Activated naive CD4-positive, alpha-beta T cell treated with anti-CD3 and anti-CD28 coated beads, Interleukin-2, amount 10 ng/mL, durations not matched to agents 7 days and 5 days (primary cell): ENCODE data around the gene CAPN9.
"Not testable (repeated sequence)": the region's sequence is repeated elsewhere in the genome, so short reads cannot be mapped to it uniquely, and the experiment has no call there.

Experiments used
- CTCF ChIA-PET: fragments of 350-600 bp; sonication (Branson Sonifier 250); formaldehyde crosslinking; loops from one replicate; lab custom pipeline; 2021; ENCODE audit warnings: antibody characterized with exemption; lab: Charles Lee
- DNase-seq: peaks from one replicate; pipeline ENCODE4 v3.0.0-alpha.2; 2020
- H3K27ac Mint-ChIP-seq: one replicate; pipeline ENCODE4 v1.8.0; 2021; ENCODE audit warnings: mild to moderate bottlenecking, moderate library complexity, mixed read lengths
- H3K27me3 Mint-ChIP-seq: one replicate; pipeline ENCODE4 v1.8.0; 2021; ENCODE audit warnings: mild to moderate bottlenecking, mixed read lengths
- H3K36me3 Mint-ChIP-seq: one replicate; pipeline ENCODE4 v1.8.0; 2021; ENCODE audit warnings: mixed read lengths
- H3K4me1 Mint-ChIP-seq: one replicate; pipeline ENCODE4 v1.8.0; 2021; ENCODE audit warnings: mixed read lengths
- H3K4me3 Mint-ChIP-seq: one replicate; pipeline ENCODE4 v1.8.0; 2021; ENCODE audit warnings: mild to moderate bottlenecking, moderate library complexity, mixed read lengths
- H3K9me3 Mint-ChIP-seq: one replicate; pipeline ENCODE4 v1.8.0; 2021; ENCODE audit warnings: mixed read lengths

Gene CAPN9

DNA sequence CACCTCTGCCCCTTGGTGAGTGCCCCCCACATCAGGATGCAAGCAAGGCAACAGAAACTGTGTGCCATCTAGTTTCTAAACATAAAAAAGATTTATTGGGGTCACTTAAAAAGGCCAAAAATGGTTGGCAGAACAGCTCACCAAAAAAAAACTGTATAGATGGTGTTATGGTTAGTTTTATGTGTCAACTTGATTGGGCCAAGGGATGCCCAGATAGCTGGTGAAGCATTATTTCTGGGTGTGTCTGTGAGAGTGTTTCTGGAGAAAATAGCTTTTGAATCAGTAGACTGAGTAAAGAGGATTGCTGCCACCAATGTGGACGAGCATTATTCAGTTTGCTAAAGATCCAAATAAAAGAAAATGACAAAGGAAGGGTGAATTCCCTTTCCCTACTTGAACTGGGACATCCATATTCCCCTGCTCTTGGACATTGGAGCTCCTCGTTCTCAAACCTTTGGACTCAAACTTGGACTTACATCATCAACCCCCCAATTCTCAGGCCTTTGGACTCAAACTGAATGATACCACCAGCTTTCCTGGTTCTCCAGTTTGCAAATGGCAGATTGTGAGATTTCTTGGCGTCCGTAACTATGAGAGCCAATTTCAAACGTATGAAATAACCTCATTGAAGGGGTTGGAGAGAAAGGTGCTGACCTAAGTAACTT, 16.9 kb downstream of the CAPN9 start:
- H3K27me3 Mint-ChIP-seq: peaks cover 3% of the 10 kb centered on the region
- CTCF ChIA-PET: no interaction called here
- no peak overlapping the region for H3K4me3 Mint-ChIP-seq
- H3K36me3 Mint-ChIP-seq: no peaks in the 10 kb centered on the region
- DNase-seq: no peak
- no peak overlapping the region for H3K27ac Mint-ChIP-seq
- H3K9me3 Mint-ChIP-seq: no peaks in the 10 kb centered on the region
- no peaks in the 10 kb centered on the region for H3K4me1 Mint-ChIP-seq

DNA sequence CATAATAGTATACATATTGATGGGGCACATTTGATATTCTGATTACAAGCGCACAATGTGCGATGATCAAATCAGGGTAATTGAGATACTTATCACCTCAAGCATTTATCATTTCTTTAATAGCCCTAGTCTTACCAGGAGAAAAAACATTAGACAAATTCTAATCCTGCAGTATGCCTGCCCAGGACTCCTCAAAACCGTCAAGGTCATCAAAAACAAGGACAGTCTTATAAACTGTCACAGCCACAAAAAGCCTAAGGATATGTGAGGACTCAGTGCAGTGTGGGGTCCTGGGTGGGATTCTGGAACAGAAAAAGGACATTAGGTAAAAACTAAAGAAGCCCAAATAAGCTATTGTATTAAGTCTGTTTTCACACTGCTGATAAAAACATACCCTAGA, 19.1 kb downstream of the CAPN9 start:
- no peaks in the 10 kb centered on the region for H3K4me1 Mint-ChIP-seq
- no peaks in the 10 kb centered on the region for H3K9me3 Mint-ChIP-seq
- H3K27ac Mint-ChIP-seq: no peak overlapping the region
- H3K4me3 Mint-ChIP-seq: no peak overlapping the region
- no peaks in the 10 kb centered on the region for H3K36me3 Mint-ChIP-seq
- CTCF ChIA-PET: no interaction called here
- DNase-seq: no peak
- no peaks in the 10 kb centered on the region for H3K27me3 Mint-ChIP-seq

DNA sequence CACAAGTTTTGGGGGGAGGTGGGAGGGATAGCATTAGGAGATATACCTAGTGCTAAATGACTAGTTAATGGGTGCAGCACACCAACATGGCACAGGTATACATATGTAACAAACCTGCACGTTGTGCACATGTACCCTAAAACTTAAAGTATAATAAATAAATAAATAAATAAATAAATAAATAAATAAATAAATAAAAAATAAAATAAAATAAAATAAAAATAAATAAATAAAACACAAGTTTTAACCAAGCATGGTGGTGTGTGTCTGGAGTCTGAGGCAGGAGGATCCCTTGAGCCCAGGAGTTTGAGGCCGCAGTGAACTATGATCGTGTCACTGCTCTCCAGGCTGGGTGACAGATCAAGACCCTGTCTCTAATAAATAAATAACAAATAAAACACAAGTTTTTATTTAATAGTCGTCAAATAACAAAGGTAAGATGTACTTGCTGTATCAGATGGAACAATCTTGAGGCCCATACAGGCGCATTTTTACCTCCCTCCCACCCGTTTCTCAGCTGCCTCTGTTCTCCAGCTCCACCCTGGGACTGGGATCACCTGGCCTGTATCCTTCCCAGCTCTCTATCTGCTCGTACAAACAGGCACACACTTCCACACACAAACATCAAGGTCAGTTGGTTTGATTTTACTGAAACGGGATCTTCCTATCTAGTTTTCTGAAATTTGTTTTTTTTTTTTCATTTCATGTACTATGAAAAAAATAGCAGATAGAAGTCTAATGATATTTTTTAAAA, 20.8 kb downstream of the CAPN9 start:
- H3K4me1 Mint-ChIP-seq, H3K27me3 Mint-ChIP-seq, CTCF ChIA-PET, DNase-seq, H3K36me3 Mint-ChIP-seq, H3K4me3 Mint-ChIP-seq, H3K9me3 Mint-ChIP-seq, H3K27ac Mint-ChIP-seq: not testable (repeated sequence)

DNA sequence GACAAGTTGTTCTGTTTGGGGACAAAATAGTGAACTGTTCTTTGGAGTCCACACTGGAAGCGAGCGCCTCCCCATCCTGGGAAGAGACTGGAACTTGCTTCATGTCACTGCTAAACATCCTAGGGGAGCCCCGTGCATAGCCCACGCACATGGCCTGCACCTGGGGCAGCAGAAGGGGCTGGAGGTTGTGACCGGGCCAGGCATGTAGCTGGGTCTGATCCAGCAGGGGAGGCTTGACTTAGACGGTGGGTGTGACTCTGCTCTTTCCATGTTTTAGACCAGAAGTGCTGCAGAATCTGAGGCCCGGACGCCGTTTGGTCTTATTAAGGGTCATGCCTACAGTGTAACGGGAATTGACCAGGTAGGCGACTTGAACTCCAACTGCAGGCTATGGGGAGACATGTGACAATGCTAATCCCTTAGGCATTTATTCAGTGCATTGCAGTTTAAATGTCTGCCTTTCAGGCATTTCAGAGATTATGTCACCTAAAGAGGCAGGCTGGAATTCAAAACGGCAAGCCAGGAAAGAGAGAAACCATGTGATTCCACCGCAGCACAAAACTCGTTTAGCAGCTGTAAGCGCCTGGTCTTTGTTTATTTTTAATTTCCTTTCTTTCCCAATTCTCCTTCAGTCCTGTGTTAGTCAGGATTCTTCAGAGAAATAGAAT, 21.8 kb downstream of the CAPN9 start:
- DNase-seq: no peak
- Mint-ChIP-seq H3K4me1 (no peaks in the 10 kb centered on the region), H3K36me3 (no peaks in the 10 kb centered on the region), H3K4me3 (no peak overlapping the region), H3K27ac (no peak overlapping the region), H3K9me3 (no peaks in the 10 kb centered on the region), H3K27me3 (peaks cover 4% of the 10 kb centered on the region)
- CTCF ChIA-PET: no interaction called here

DNA sequence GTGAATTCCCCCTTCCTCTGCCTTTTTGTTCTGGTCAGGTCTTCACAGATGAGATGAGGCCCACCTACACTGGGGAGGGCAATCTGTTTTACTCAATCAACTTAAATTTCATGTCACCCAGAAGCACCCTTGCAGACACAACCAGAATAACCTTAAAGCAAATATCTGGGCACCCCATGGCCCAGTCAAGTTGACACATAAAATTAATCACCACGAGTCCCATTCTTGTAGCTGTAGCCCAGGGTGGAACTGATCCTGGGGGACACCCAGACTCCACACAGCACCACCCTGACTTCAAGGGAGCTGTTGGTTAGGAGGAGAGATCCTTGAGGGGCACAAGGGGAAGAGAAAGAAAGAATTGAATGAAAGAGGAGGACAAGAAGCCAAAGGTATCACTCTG, 23.1 kb downstream of the CAPN9 start:
- Mint-ChIP-seq H3K9me3 (no peaks in the 10 kb centered on the region), H3K27ac (no peak overlapping the region)
- CTCF ChIA-PET: no interaction called here

GRCh38 chr1:230771773-230772354, 24.7 kb downstream of the CAPN9 start:
- no peak for DNase-seq
- H3K4me1 Mint-ChIP-seq: no peaks in the 10 kb centered on the region
- H3K36me3 Mint-ChIP-seq: no peaks in the 10 kb centered on the region
- no peak overlapping the region for H3K4me3 Mint-ChIP-seq
- no peak overlapping the region for H3K27ac Mint-ChIP-seq
- H3K9me3 Mint-ChIP-seq: no peaks in the 10 kb centered on the region
- peaks cover 4% of the 10 kb centered on the region for H3K27me3 Mint-ChIP-seq
- CTCF ChIA-PET: no interaction called here

More for the DNA sequence above, 23.1 kb downstream of the CAPN9 start:
- Mint-ChIP-seq H3K4me1 (no peaks in the 10 kb centered on the region), H3K36me3 (no peaks in the 10 kb centered on the region), H3K4me3 (no peak overlapping the region), H3K27me3 (peaks cover 4% of the 10 kb centered on the region)
- DNase-seq: no peak

DNA sequence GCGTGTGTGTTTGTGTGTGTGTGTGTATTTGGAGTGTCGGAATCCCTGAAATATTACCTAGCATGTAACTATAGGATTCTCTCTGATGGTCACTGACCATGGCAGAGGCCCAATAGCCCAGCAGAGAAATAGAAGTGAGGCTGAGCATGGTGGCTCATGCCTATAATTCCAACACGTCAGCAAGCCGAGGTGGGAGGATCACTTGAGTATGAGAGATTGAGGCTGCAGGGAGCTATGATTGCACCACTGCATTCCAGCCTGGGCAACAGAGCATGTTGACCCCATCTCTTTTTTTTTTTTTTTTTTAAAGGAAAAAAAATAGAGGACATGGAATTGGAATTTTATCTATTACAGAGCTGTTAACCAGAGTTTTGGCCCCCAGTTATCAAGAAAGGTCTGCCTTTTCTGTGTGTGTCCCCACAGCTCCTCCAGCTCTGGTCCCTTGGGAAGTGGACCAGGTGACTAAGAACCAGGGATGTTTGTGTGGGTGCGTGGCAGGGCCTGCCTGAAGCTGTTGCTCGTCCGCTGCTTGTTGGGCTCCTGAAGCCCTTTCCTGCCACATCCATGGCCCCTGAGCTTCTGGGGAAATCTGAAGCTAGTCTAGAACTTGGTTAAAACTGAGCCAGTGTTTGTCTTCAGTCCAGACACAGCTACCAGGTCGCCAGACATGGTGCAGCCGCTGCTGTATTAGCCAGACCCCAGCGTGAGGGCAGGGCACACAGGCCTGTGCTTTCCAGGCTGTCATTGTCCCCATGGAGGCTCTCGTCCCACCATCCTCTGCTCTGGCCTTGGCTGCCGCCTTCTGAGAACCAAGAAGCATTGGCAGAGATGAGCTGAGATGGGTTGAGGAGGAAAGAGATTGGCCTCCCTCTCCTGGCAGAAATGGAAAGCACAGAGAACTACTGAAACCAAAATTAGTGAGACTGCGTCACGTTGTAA, 25.5 kb downstream of the CAPN9 start:
- H3K9me3 Mint-ChIP-seq: no peaks in the 10 kb centered on the region
- H3K27ac Mint-ChIP-seq: no peak overlapping the region
- CTCF ChIA-PET: interaction anchor here (1.0 kb wide), 1 partner anchor 57 kb away, joined by 3 read pairs; no protein-coding TSS in a partner anchor
- no peaks in the 10 kb centered on the region for H3K36me3 Mint-ChIP-seq
- H3K4me1 Mint-ChIP-seq: no peaks in the 10 kb centered on the region
- DNase-seq: no peak
- no peak overlapping the region for H3K4me3 Mint-ChIP-seq
- peaks cover 4% of the 10 kb centered on the region for H3K27me3 Mint-ChIP-seq

GRCh38 chr1:230773396-230774033, 26.3 kb downstream of the CAPN9 start:
- H3K27me3 Mint-ChIP-seq: peaks cover 4% of the 10 kb centered on the region
- H3K27ac Mint-ChIP-seq: no peak overlapping the region
- H3K9me3 Mint-ChIP-seq: no peaks in the 10 kb centered on the region
- CTCF ChIA-PET: interaction anchor here (1.0 kb wide), 1 partner anchor 56 kb away, joined by 3 read pairs; no protein-coding TSS in a partner anchor
- no peaks in the 10 kb centered on the region for H3K4me1 Mint-ChIP-seq
- no peak for DNase-seq
- H3K36me3 Mint-ChIP-seq: no peaks in the 10 kb centered on the region
- no peak overlapping the region for H3K4me3 Mint-ChIP-seq

GRCh38 chr1:230778916-230779590, 31.9 kb downstream of the CAPN9 start:
- Mint-ChIP-seq H3K27ac (no peak overlapping the region), H3K9me3 (no peaks in the 10 kb centered on the region), H3K4me1 (no peaks in the 10 kb centered on the region), H3K36me3 (no peaks in the 10 kb centered on the region), H3K4me3 (no peak overlapping the region), H3K27me3 (peaks cover 7% of the 10 kb centered on the region)
- DNase-seq: no peak
- CTCF ChIA-PET: interaction anchor here (0.5 kb wide), 1 partner anchor 1027 kb away, joined by 3 read pairs; no protein-coding TSS in a partner anchor

GRCh38 chr1:230781131-230781530, 33.9 kb downstream of the CAPN9 start:
- CTCF ChIA-PET: no interaction called here
- Mint-ChIP-seq H3K27me3 (peaks cover 7% of the 10 kb centered on the region), H3K4me1 (no peaks in the 10 kb centered on the region)

GRCh38 chr1:230781594-230781993, 34.4 kb downstream of the CAPN9 start:
- DNase-seq: no peak
- H3K4me3 Mint-ChIP-seq: no peak overlapping the region
- H3K4me1 Mint-ChIP-seq: no peaks in the 10 kb centered on the region
- H3K36me3 Mint-ChIP-seq: no peaks in the 10 kb centered on the region
- H3K9me3 Mint-ChIP-seq: no peaks in the 10 kb centered on the region
- H3K27ac Mint-ChIP-seq: no peak overlapping the region
- CTCF ChIA-PET: no interaction called here
- peaks cover 7% of the 10 kb centered on the region for H3K27me3 Mint-ChIP-seq

More at GRCh38 chr1:230781131-230781530, 33.9 kb downstream of the CAPN9 start:
- Mint-ChIP-seq H3K4me3 (no peak overlapping the region), H3K36me3 (no peaks in the 10 kb centered on the region), H3K27ac (no peak overlapping the region), H3K9me3 (no peaks in the 10 kb centered on the region)
- no peak for DNase-seq

DNA sequence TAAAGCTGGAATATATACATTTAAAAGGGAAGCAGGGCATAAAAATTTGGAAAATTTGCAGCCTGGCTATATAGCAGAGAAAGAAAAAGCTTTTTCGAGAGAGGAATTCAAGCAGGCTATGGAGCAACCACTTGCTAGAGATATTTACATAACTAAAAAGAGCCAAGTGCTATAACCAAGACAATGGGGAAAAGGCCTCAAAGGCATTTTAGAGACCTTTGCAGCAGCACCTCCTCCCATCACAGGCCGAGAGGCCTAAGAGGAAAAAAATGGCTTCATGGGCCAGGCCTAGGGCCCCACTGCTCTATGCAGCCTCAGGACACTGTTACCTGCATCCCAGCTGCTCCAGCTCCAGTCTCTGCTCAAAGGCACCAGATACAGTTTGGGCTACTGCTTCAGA, 37.0 kb downstream of the CAPN9 start:
- Mint-ChIP-seq H3K4me1 (no peaks in the 10 kb centered on the region), H3K27ac (no peak overlapping the region), H3K36me3 (no peaks in the 10 kb centered on the region), H3K27me3 (peaks cover 16% of the 10 kb centered on the region), H3K4me3 (no peak overlapping the region), H3K9me3 (no peaks in the 10 kb centered on the region)
- CTCF ChIA-PET: no interaction called here
- no peak for DNase-seq
